Measurements from ENCODE around the gene NOC2L. TPM values are rescaled to one million over a fixed set of nuclear protein-coding genes. Genes with fewer than 3 reads are reported as not detected.
"Not testable (repeated sequence)": the region's sequence is repeated elsewhere in the genome, so short reads cannot be mapped to it uniquely, and the experiment has no call there.

NOC2L gene
- total and polyA plus RNA-seq, 2 experiments from 2014 or later, result 95.4 to 119 TPM

- Histone ChIP-seq H3K27me3 (peaks cover 59% of the 10 kb centered on the region), H3K9me3 (ENCODE audit: low read depth) (no peaks in the 10 kb centered on the region), H3K27ac (no peak overlapping the region), H3K4me1 (ENCODE audit: low read depth) (no peaks in the 10 kb centered on the region), H3K4me3 (no peak overlapping the region), H3K36me3 (no peaks in the 10 kb centered on the region)
- DNase-seq (ENCODE audit: low read depth in 1 of 2, low spot score in 1 of 2), result no peak
- TF ChIP-seq CTCF (IDR thresholded peaks at IDR 0.05; ENCODE audit: low read depth, low read length), result no peak
These were observed 36.9 kb upstream of the NOC2L start for GRCh38 chr1:995665-996633.

- peaks cover 69% of the 10 kb centered on the region for H3K27me3 ChIP-seq
- not testable (repeated sequence) for H3K27ac ChIP-seq; DNase-seq (ENCODE audit: low read depth in 1 of 2, low spot score in 1 of 2); H3K36me3 ChIP-seq; H3K9me3 ChIP-seq (ENCODE audit: low read depth); H3K4me3 ChIP-seq; H3K4me1 ChIP-seq (ENCODE audit: low read depth)
These were observed 35.5 kb upstream of the NOC2L start for GRCh38 chr1:994546-994945.

GRCh38 chr1:993379-993995 lies 34.4 kb upstream of the NOC2L start:
- Histone ChIP-seq H3K27me3 (peaks cover 67% of the 10 kb centered on the region), H3K27ac (no peak overlapping the region), H3K4me3 (no peak overlapping the region), H3K4me1 (ENCODE audit: low read depth) (no peaks in the 10 kb centered on the region), H3K36me3 (no peaks in the 10 kb centered on the region), H3K9me3 (ENCODE audit: low read depth) (no peaks in the 10 kb centered on the region)
- no peak for DNase-seq (ENCODE audit: low read depth in 1 of 2, low spot score in 1 of 2)
- no peak for TF ChIP-seq CTCF (IDR thresholded peaks at IDR 0.05; ENCODE audit: low read depth, low read length)

GRCh38 chr1:992362-992761 lies 33.3 kb upstream of the NOC2L start:
- no peak overlapping the region for H3K27ac ChIP-seq
- DNase-seq (ENCODE audit: low read depth in 1 of 2, low spot score in 1 of 2), result no peak
- no peaks in the 10 kb centered on the region for H3K9me3 ChIP-seq (ENCODE audit: low read depth)
- TF ChIP-seq CTCF (IDR thresholded peaks at IDR 0.05; ENCODE audit: low read depth, low read length), result no peak
- peaks cover 64% of the 10 kb centered on the region for H3K27me3 ChIP-seq
- no peak overlapping the region for H3K4me3 ChIP-seq
- H3K4me1 ChIP-seq (ENCODE audit: low read depth), result no peaks in the 10 kb centered on the region
- H3K36me3 ChIP-seq, result no peaks in the 10 kb centered on the region

GRCh38 chr1:991895-992294 lies 32.8 kb upstream of the NOC2L start:
- Histone ChIP-seq H3K9me3 (ENCODE audit: low read depth) (no peaks in the 10 kb centered on the region), H3K27me3 (peaks cover 61% of the 10 kb centered on the region), H3K36me3 (no peaks in the 10 kb centered on the region), H3K4me3 (no peak overlapping the region), H3K4me1 (ENCODE audit: low read depth) (no peaks in the 10 kb centered on the region), H3K27ac (no peak overlapping the region)
- DNase-seq (ENCODE audit: low read depth in 1 of 2, low spot score in 1 of 2), result no peak
- TF ChIP-seq CTCF (IDR thresholded peaks at IDR 0.05; ENCODE audit: low read depth, low read length), result no peak

- not testable (repeated sequence) for H3K9me3 ChIP-seq (ENCODE audit: low read depth); DNase-seq (ENCODE audit: low read depth in 1 of 2, low spot score in 1 of 2); H3K4me1 ChIP-seq (ENCODE audit: low read depth); H3K36me3 ChIP-seq; H3K27ac ChIP-seq; H3K4me3 ChIP-seq
- H3K27me3 ChIP-seq, result peaks cover 64% of the 10 kb centered on the region
These were observed 32.2 kb upstream of the NOC2L start for GRCh38 chr1:991275-991674.

GRCh38 chr1:988061-988460 lies 29.0 kb upstream of the NOC2L start:
- H3K27me3 ChIP-seq, result peaks cover 70% of the 10 kb centered on the region
- H3K36me3 ChIP-seq; H3K4me1 ChIP-seq (ENCODE audit: low read depth); DNase-seq (ENCODE audit: low read depth in 1 of 2, low spot score in 1 of 2); H3K9me3 ChIP-seq (ENCODE audit: low read depth); H3K27ac ChIP-seq; H3K4me3 ChIP-seq: not testable (repeated sequence)
